T-helper 9 cell (primary cell): Measurements from ENCODE around the gene PDCD2L.
"Not testable (repeated sequence)": the region's sequence is repeated elsewhere in the genome, so short reads cannot be mapped to it uniquely, and the experiment has no call there.

Source experiments
- DNase-seq: peaks from one replicate; pipeline ENCODE4 v3.0.0-alpha.2; 2020

Gene PDCD2L

GRCh38 chr19:34418300-34418699, 14.1 kb downstream of the PDCD2L start:
- DNase-seq: no peak

- DNase-seq: no peak
Measured at GRCh38 chr19:34426096-34426661, 22.0 kb downstream of the PDCD2L start.

- DNase-seq: no peak
Measured at GRCh38 chr19:34428549-34429285, 24.5 kb downstream of the PDCD2L start.

- no peak for DNase-seq
Measured at GRCh38 chr19:34429553-34429952, 25.4 kb downstream of the PDCD2L start.

- DNase-seq: no peak
Measured at GRCh38 chr19:34430738-34431625, 26.8 kb downstream of the PDCD2L start.

- DNase-seq: no peak
Measured at GRCh38 chr19:34431681-34432402, 27.6 kb downstream of the PDCD2L start.

- no peak for DNase-seq
Measured at GRCh38 chr19:34432797-34433196, 28.6 kb downstream of the PDCD2L start.

GRCh38 chr19:34436716-34437115, 32.5 kb downstream of the PDCD2L start:
- DNase-seq: no peak

GRCh38 chr19:34448191-34448590, 44.0 kb downstream of the PDCD2L start:
- no peak for DNase-seq

- DNase-seq: no peak
Measured at GRCh38 chr19:34452723-34453122, 48.5 kb downstream of the PDCD2L start.

GRCh38 chr19:34454091-34454490, 49.9 kb downstream of the PDCD2L start:
- no peak for DNase-seq

GRCh38 chr19:34454685-34455084, 50.5 kb downstream of the PDCD2L start:
- no peak for DNase-seq

- not testable (repeated sequence) for DNase-seq
Measured at GRCh38 chr19:34455783-34456480, 51.7 kb downstream of the PDCD2L start.

- no peak for DNase-seq
Measured at GRCh38 chr19:34457446-34457845, 53.2 kb downstream of the PDCD2L start.

- no peak for DNase-seq
Measured at GRCh38 chr19:34458677-34459076, 54.5 kb downstream of the PDCD2L start.

GRCh38 chr19:34459614-34460013, 55.4 kb downstream of the PDCD2L start:
- DNase-seq: no peak

- DNase-seq: no peak
Measured at GRCh38 chr19:34461375-34462100, 57.3 kb downstream of the PDCD2L start.

- DNase-seq: not testable (repeated sequence)
Measured at GRCh38 chr19:34464785-34465184, 60.6 kb downstream of the PDCD2L start.

- DNase-seq: no peak
Measured at GRCh38 chr19:34468409-34468808, 64.2 kb downstream of the PDCD2L start.

- not testable (repeated sequence) for DNase-seq
Measured at GRCh38 chr19:34469026-34469425, 64.8 kb downstream of the PDCD2L start.

GRCh38 chr19:34471906-34472700, 67.9 kb downstream of the PDCD2L start:
- no peak for DNase-seq
